HG02981 (cell line): ENCODE results near the gene TIMM10B.

Experiments used
- ATAC-seq: cut with Tn5 transposase; IDR thresholded peaks from one replicate; pipeline ENCODE4 v1.9.1; 2021; ENCODE audit warnings: mild to moderate bottlenecking, moderate library complexity; ENCODE audit not compliant: unreplicated experiment

The TIMM10B gene

GRCh38 chr11:6469599-6469998 lies 11.7 kb upstream of the TIMM10B start:
- no peak for ATAC-seq

DNA sequence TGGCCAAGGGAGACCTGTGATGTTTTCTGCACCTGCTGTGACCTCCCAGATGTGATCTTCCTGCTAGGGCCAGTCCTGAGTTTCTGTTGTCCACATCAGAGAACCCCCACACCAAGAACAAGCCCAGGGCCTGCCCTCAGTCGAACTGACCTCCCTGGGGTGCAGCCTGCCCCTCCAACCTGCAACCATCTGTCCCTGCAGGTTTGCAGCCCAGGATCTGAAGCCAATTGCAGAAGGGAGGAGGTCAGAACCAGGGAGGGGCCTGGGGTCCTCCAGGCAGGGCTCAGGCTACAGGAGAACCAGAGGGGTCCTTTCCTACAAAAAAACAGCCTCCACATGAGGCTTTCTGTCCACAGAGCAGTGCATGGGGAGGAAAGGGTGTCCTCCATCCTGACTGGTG lies 8.4 kb upstream of the TIMM10B start:
- no peak for ATAC-seq

DNA sequence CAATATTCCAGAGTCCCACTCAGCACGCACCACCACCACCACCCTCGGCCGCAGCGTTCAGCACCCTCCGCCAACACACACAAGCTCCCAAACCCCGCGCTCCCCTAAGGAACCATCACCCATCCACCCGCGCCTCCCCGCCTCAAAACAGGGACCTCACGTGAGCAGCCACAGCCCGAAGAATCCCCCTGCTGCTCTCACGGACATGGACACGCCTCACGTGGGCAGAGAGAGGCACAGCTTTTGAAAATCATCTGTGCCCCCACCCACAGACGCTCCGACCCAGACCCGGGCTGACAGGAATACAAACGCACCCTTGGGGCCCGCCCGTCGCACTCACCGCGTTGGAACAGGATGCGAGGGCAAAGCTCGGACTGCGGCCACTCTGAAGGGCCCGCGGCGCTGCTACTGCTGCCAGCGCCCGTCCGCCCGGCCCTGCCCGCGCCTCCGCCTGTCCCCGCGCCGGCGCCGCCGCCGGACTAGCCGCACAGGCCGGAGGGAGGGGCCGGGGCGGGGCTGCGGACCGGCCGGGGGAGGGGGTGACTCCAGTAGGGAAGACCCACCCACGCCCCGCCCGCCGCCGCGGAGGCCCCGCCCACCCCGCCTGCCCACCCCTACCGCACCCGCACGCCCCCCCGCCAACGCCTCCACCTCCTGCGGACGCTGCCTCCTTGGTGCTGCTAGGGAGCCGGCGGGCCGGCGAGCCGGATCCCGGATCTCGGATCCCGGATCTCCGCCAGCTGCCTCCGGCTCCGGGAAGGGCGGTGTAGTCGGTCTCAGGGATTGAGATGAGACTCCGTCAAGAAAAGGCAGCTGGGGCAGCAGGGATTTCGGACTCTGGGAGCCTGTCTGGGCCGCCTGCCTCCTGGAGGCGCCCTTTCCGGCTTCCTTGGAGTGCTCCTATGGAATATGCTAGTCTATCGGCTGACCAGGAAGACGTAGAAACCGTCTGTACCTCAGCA lies 7.6 kb upstream of the TIMM10B start, which contains the start of gene TRIM3:
TRIM3 (minus strand) TSS at position 491 of the 962 bp plus-strand sequence. CDS start 8,246 bp downstream, outside the sequence.
- peak; percentile 54 for ATAC-seq

DNA sequence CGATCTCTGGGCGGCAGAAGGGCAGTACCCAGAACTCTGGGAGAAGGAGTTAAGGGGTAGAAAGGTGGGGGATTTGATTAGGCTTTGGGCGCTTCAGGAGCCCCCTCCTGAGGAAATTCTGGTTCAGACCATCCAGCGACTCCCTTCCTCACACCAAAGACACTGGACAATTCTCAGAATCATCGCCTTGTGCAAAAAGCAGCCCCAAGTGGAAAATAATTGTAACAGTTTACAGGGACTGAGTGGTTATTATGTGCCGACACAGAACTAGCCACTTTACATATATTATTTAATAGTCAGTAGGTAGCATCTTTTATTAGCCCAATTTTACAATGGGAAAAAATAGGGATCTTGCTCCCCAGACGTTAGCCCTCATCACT lies 6.9 kb upstream of the TIMM10B start:
- ATAC-seq = no peak

DNA sequence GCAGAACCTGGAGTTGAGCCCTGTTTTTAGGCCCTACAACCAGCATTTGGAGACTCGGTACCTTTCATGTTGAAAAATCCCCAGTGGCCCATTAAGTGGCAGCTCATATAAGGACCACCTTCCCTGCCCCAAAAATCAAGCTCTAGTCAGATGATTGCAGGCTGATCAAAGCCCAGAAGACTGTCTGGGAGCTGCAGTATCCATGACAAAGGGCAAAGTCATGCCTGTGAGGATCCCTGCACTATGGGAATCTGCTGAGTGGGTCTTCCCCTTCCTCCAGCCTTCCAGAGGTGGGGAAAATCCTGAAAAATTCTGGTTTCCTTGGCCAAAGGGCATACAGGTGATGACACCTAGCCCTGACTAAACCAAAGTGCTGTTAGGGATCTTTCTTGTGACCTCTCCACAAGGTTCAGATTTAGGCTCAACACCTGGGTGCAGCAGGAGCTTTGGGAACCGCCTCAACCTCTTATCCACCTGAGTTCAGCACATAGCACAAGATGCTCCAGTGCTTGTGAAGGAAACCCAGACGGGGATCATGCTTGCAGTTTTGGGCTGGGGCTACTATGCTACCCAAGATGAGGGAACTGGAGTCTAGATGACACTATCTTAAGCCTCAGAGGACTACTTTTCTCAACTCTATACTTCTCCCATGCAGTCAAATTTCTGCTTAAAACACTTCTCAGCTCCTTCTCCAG lies 6.3 kb upstream of the TIMM10B start:
- no peak for ATAC-seq

GRCh38 chr11:6475936-6476335 lies 5.4 kb upstream of the TIMM10B start:
- no peak for ATAC-seq

GRCh38 chr11:6476571-6476970 lies 4.7 kb upstream of the TIMM10B start:
- ATAC-seq = no peak

GRCh38 chr11:6480299-6480914 lies 894 bp upstream of the TIMM10B start:
- ATAC-seq = no peak

DNA sequence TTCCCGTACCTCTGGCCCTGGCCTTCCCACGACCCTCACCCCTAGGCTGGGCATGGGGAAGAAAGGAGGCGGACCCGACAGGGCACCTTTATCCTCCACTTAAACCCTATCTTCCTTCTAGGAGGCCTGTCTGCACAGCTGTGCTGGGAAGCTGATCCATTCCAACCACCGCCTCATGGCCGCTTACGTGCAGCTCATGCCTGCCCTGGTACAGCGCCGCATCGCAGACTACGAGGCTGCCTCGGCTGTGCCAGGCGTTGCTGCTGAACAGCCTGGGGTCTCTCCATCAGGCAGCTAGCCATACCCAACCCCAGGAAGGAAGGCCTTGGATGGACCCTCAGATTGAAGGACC lies 599 bp downstream of the TIMM10B start:
- ATAC-seq = peak; percentile 1

- no peak for ATAC-seq
Observed at GRCh38 chr11:6482441-6482840, 1.1 kb downstream of the TIMM10B start.

GRCh38 chr11:6483015-6483414 lies 1.7 kb downstream of the TIMM10B start:
- ATAC-seq = no peak

- ATAC-seq = no peak
Observed at GRCh38 chr11:6485661-6486060, 4.4 kb downstream of the TIMM10B start.

DNA sequence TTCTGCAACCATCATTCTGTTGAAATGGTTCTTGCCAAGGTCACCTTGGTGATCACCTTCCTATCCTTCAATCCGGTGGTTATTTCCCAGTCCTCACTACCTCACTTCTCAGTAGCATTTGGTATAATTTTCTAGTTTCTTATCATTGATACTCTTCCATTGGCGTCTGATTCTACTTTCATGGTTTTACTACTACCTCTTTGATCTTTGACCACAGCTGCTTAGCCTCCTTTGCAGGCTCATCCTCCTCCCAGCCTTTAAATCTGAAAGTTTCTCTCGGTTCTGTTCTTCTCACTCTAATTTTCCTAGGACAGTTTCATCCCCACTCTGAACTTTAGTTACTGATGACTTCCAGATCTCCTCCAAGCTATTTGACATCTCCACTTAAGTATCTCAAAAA lies 5.0 kb downstream of the TIMM10B start:
- ATAC-seq = no peak

DNA sequence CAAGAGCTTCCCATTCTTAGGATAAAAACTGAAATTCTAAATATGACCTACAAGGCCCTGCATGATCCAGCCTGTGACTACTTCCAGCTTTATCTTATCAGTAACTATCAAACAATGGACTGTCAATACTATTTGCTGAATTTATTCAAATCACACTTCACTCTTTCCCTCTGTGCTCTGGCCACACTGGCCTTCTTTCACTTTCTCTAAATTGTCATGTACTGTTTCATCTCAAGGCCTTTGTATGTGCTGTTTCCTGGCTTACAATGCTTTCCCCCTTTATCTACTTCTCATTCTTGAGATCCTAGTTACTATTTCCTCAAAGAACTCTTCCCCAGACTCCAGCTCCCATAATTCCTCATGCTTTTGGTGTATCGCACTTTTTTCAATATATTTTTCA lies 5.6 kb downstream of the TIMM10B start:
- no peak for ATAC-seq

DNA sequence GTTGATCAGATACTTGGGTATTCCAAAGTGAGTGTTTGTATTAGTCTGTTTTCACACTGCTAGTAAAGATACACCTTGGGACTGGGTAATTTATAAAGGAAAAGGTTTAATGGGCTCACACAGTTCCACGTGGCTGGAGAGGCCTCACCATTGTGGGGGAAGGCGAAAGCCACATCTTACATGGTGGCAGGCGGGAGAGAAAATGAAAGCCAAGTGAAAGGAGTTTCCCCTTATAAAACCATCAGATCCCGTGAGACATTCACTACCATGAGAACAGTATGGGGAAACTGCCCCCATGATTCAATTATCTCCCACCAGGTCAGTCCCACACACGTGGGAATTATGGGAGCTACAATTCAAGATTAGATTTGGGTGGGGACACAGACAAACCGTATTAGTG lies 7.0 kb downstream of the TIMM10B start:
- ATAC-seq = no peak

DNA sequence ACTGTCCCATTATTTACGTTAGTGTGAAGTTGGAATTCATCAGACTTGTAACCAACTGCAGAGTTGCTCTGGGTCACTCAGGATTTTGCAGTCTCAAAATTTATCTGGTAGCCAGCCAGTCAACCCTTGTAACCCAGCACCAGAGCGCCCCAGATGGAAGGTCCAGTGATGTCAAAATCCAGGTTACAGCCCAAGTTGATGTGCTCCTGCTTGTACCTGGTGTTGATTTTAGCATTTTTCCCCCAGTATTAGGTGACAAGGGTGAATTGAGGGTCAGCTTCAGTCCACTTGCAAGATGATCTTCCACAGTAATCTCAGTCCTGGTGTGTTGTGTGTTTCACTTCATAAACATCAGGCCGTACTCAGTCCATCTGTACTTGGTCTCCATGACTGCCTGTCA lies 7.5 kb downstream of the TIMM10B start:
- no peak for ATAC-seq

DNA sequence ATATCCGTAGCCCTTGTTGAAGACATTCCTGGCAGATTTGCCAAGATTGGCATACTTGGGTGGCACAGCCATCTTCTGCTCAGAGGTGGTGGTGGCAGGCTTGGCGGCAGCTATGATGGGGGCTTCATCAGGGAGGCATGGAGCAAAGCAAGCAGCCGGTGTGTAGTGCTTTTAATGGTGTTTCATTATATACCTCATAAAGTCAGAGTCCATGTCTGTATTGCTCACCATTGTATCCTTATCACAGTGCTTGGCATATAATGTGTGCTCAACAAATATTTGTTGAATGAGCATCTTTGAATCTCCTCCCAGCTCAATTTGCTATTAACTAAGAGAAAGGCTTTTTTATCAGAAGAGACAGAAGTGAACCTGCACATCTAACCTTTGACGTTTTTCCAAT lies 8.0 kb downstream of the TIMM10B start:
- no peak for ATAC-seq

DNA sequence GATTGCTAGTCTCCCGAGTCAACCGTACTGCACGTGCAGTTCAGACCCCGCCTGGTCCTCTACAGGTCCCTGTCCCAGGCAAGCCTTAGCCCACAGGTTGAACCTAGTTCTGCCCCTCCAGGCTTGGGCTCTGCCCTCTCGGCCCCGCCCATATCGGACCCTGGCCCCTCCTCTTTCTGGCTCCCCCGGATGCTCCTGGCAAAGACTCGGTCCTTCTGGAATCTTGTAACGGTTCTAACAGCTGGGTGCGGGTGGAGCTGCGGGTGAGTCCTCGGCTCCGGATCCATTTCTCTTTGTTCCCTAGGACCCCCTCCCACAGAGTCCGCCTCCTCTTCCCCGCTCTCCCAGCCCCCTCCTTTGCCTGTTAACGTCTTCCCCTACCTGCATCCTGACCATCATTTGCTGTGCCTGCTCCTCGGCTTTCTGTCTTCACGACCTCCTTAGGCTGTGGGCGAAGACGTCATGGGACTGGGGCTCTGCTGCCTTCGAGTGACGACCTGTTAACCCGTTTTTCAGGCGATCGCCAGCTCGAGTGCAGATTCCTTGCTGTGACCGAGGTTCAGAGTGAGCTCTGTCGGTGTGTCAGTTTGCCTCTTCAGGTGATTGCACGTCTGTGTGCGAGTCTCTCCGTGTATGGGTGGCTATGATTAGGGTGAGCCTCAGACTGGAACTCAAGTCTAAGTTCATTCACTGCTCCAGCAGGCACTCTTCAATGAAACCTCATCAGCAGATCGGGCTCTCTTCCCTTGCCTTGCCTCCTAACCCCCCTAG lies 16.0 kb downstream of the TIMM10B start, which contains the start of gene DNHD1:
DNHD1 (plus strand) TSS at position 212 of the 771 bp plus-strand sequence. CDS start 936 bp downstream, outside the sequence.
- no peak for ATAC-seq

DNA sequence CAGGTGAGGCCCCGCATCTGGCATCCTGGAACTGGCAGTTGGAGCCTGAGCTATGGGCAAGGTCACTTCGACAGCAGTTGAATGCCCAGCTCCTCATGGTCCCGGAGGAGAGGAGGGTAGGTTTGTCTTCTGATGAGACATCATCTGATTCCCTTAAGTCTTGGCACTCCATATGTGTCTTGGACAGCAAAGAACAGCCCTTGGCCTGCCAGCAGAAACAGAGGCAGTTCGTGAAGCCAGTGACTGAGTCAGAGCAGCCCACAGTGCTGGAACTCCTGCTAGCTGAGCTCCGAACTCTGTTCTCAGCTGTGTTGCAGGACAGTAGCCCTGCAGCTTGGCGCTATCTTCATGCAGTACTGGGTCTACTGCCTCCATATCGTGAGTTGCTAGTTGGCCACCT lies 16.8 kb downstream of the TIMM10B start:
- no peak for ATAC-seq

DNA sequence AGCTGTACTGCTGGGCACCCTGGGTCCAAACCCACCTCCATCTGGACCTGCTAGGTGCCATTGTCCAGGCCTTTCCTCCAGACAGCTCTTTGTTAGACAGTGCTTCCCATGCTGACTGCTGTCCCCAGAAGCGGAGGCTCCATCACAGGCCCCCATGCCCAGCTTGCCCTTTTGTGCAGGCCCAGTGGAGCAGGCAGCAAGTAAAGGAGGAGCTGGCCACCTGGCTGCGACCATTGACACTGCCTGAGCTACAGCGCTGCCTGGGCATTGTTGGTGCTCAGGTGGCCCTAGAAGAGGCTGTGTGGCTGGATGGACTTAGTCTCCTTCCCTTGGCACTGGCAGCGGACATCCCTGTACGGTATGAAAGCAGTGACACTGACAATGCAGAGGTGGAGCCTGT lies 17.2 kb downstream of the TIMM10B start:
- ATAC-seq = no peak

GRCh38 chr11:6502382-6502781 lies 21.1 kb downstream of the TIMM10B start:
- ATAC-seq = no peak
